Activated naive CD8-positive, alpha-beta T cell (primary cell): ENCODE results near the gene MCUB.
A peak's percentile ranks its signal among the peaks of the same experiment; 100 is the strongest.
"Not testable (repeated sequence)": the region's sequence is repeated elsewhere in the genome, so short reads cannot be mapped to it uniquely, and the experiment has no call there.

Experiments
- H3K27ac Mint-ChIP-seq: one replicate; pipeline ENCODE4 v1.8.0; 2021; ENCODE audit warnings: mixed read lengths
- H3K27me3 Mint-ChIP-seq: one replicate; pipeline ENCODE4 v1.8.0; 2021; ENCODE audit warnings: mixed read lengths
- H3K36me3 Mint-ChIP-seq: one replicate; pipeline ENCODE4 v1.8.0; 2021; ENCODE audit warnings: mixed read lengths
- H3K4me1 Mint-ChIP-seq: one replicate; pipeline ENCODE4 v1.8.0; 2021; ENCODE audit warnings: low read depth, mixed read lengths
- H3K4me3 Mint-ChIP-seq: one replicate; pipeline ENCODE4 v1.8.0; 2021; ENCODE audit warnings: mild to moderate bottlenecking, mixed read lengths
- H3K9me3 Mint-ChIP-seq: one replicate; pipeline ENCODE4 v1.8.0; 2021; ENCODE audit warnings: low read depth, mixed read lengths

Gene MCUB

GRCh38 chr4:109672169-109672930, 112.3 kb downstream of the MCUB start:
- peaks cover 13% of the 10 kb centered on the region for H3K9me3 Mint-ChIP-seq
- peaks cover 67% of the 10 kb centered on the region for H3K4me1 Mint-ChIP-seq
- H3K4me3 Mint-ChIP-seq: no peak overlapping the region
- no peaks in the 10 kb centered on the region for H3K27me3 Mint-ChIP-seq
- no peak overlapping the region for H3K27ac Mint-ChIP-seq
- peaks cover 20% of the 10 kb centered on the region for H3K36me3 Mint-ChIP-seq

- H3K27ac Mint-ChIP-seq: no peak overlapping the region
- peaks cover 13% of the 10 kb centered on the region for H3K9me3 Mint-ChIP-seq
- no peak overlapping the region for H3K4me3 Mint-ChIP-seq
- H3K4me1 Mint-ChIP-seq: peaks cover 62% of the 10 kb centered on the region
- H3K27me3 Mint-ChIP-seq: no peaks in the 10 kb centered on the region
- peaks cover 20% of the 10 kb centered on the region for H3K36me3 Mint-ChIP-seq
Observed at GRCh38 chr4:109673303-109673702, 113.3 kb downstream of the MCUB start.

GRCh38 chr4:109675181-109675580, 115.1 kb downstream of the MCUB start:
- Mint-ChIP-seq H3K4me1 (peaks cover 47% of the 10 kb centered on the region), H3K4me3 (no peak overlapping the region), H3K27me3 (no peaks in the 10 kb centered on the region), H3K36me3 (peaks cover 20% of the 10 kb centered on the region), H3K9me3 (peaks cover 13% of the 10 kb centered on the region), H3K27ac (peak overlapping the region; percentile 75)

GRCh38 chr4:109675843-109676242, 115.8 kb downstream of the MCUB start:
- H3K4me3 Mint-ChIP-seq: no peak overlapping the region
- peaks cover 44% of the 10 kb centered on the region for H3K4me1 Mint-ChIP-seq
- peaks cover 17% of the 10 kb centered on the region for H3K36me3 Mint-ChIP-seq
- H3K27ac Mint-ChIP-seq: peak overlapping the region; percentile 75
- H3K27me3 Mint-ChIP-seq: no peaks in the 10 kb centered on the region
- H3K9me3 Mint-ChIP-seq: peaks cover 10% of the 10 kb centered on the region

- Mint-ChIP-seq H3K27me3 (no peaks in the 10 kb centered on the region), H3K9me3 (no peaks in the 10 kb centered on the region), H3K36me3 (peaks cover 7% of the 10 kb centered on the region), H3K4me3 (no peak overlapping the region), H3K4me1 (peaks cover 35% of the 10 kb centered on the region), H3K27ac (peak overlapping the region; percentile 81)
Observed at GRCh38 chr4:109676886-109677285, 116.8 kb downstream of the MCUB start.

DNA sequence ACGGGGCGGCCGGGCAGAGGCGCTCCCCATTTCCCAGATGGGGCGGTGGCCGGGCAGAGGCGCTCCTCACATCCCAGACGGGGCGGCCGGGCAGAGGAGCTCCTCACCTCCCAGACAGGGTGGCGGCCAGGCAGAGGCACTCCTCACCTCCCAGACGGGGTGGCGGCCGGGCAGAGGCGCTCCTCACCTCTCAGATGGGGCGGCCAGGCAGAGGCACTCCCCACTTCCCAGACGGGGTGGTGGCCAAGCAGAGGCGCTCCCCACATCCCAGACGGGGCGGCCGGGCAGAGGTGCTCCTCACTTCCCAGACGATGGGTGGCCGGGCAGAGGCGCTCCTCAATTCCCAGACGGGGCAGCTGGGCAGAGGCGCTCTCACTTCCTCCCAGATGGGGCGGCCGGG, 118.4 kb downstream of the MCUB start:
- peaks cover 13% of the 10 kb centered on the region for H3K36me3 Mint-ChIP-seq
- not testable (repeated sequence) for H3K9me3 Mint-ChIP-seq, H3K27ac Mint-ChIP-seq, H3K27me3 Mint-ChIP-seq, H3K4me3 Mint-ChIP-seq
- H3K4me1 Mint-ChIP-seq: peaks cover 44% of the 10 kb centered on the region

DNA sequence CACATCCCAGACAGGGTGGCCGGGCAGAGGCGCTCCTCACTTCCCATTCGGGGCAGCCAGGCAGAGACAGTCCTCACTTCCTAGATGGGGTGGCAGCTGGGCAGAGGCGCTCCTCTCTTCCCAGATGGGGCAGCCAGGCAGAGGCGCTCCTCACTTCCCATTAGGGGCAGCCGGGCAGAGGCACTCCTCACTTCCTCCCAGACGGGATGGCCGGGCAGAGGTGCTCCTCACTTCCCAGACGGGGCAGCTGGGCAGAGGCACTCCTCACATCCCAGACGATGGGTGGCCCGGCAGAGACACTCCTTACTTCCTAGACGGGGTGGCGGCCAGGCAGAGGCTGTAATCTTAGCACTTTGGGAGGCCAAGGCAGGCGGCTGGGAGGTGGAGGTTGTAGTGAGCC, 118.9 kb downstream of the MCUB start:
- not testable (repeated sequence) for H3K27me3 Mint-ChIP-seq, H3K27ac Mint-ChIP-seq, H3K4me3 Mint-ChIP-seq, H3K9me3 Mint-ChIP-seq
- Mint-ChIP-seq H3K36me3 (peaks cover 13% of the 10 kb centered on the region), H3K4me1 (peaks cover 45% of the 10 kb centered on the region)

DNA sequence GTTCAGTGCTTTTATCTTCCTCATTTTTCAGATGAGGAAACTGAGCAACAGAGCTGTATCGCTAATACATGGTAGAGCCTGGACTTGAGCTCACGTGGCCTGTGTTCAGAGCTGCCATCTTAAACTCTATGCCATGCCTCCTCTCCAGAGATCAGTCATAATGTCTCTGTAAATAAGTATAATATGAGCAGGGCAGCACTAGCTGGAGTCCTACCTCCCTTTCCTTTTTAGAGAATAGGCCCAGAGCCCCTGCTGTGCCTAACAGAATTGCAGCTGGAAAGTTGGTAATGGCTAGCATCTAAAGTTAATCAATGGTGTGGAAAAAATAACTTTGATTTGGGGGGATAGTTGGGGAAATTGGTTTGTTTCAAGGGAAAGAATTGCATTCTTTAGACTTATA, 122.8 kb downstream of the MCUB start:
- H3K9me3 Mint-ChIP-seq: no peaks in the 10 kb centered on the region
- H3K4me3 Mint-ChIP-seq: no peak overlapping the region
- H3K36me3 Mint-ChIP-seq: peaks cover 12% of the 10 kb centered on the region
- H3K4me1 Mint-ChIP-seq: peaks cover 31% of the 10 kb centered on the region
- H3K27ac Mint-ChIP-seq: peak overlapping the region; percentile 83
- H3K27me3 Mint-ChIP-seq: no peaks in the 10 kb centered on the region

DNA sequence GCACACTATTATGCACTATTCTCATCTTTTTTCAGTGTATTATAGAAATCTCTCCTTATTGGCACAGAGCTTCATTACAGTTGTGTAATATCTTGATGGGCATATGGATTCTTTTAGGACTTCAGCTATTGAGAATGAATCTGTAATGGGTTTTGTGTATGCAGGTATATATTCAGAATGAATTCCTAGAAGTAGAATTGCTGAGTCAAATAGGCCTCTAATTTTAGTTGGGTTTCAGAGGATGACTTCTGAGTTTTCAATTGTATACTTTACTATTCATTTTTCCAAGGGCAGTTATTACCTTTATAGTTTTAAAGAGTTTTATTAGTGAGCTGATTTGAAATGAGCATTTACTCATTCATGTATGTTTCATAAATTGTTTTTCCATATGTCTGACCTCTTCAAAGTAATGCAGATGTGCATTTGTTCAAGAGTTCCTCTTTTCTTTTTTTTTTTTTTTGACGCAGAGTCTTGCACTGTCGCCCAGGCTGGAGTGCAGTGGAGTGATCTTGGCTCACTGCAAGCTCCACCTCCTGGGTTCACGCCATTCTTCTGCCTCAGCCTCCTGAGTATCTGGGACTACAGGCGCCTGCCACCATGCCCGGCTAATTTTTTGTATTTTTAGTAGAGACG, 123.7 kb downstream of the MCUB start:
- Mint-ChIP-seq H3K27me3 (no peaks in the 10 kb centered on the region), H3K4me3 (no peak overlapping the region), H3K9me3 (no peaks in the 10 kb centered on the region), H3K4me1 (peaks cover 31% of the 10 kb centered on the region), H3K36me3 (peaks cover 12% of the 10 kb centered on the region), H3K27ac (peak overlapping the region; percentile 78)

- H3K9me3 Mint-ChIP-seq: no peaks in the 10 kb centered on the region
- H3K27ac Mint-ChIP-seq: peak overlapping the region; percentile 72
Observed at GRCh38 chr4:109684727-109685126, 124.7 kb downstream of the MCUB start.

GRCh38 chr4:109690690-109691410, 130.8 kb downstream of the MCUB start:
- Mint-ChIP-seq H3K9me3 (no peaks in the 10 kb centered on the region), H3K4me1 (peaks cover 44% of the 10 kb centered on the region), H3K27me3 (no peaks in the 10 kb centered on the region), H3K36me3 (peaks cover 29% of the 10 kb centered on the region), H3K27ac (peak overlapping the region; percentile 94), H3K4me3 (peak overlapping the region; percentile 54)

More at GRCh38 chr4:109684727-109685126, 124.7 kb downstream of the MCUB start:
- Mint-ChIP-seq H3K4me1 (peaks cover 34% of the 10 kb centered on the region), H3K4me3 (no peak overlapping the region), H3K27me3 (no peaks in the 10 kb centered on the region), H3K36me3 (peaks cover 14% of the 10 kb centered on the region)

GRCh38 chr4:109691411-109691920, 131.4 kb downstream of the MCUB start:
- Mint-ChIP-seq H3K36me3 (peaks cover 31% of the 10 kb centered on the region), H3K27ac (peak overlapping the region; percentile 94), H3K4me3 (peak overlapping the region; percentile 54), H3K4me1 (peaks cover 46% of the 10 kb centered on the region), H3K9me3 (no peaks in the 10 kb centered on the region), H3K27me3 (no peaks in the 10 kb centered on the region)

DNA sequence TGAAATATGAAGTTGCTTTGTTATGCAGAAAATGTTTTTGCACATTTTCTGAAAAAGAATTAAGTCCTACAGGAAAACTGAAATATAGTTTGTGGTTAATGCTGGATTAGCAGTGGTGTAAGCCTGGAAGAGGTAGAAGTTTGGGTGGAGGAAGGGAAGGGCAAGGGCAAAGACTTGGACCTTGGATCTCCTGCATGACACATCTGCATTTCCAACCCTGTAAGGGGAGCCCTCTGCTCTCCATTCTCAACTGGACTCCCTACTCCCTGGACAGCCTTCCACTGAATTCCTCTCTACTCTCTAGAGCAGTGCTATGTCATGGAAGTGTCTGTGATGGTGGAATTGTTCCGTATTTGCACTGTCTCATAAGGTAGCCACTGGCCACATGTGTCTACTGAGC, 138.6 kb downstream of the MCUB start:
- Mint-ChIP-seq H3K9me3 (no peaks in the 10 kb centered on the region), H3K27ac (peak overlapping the region; percentile 6), H3K4me1 (peaks cover 45% of the 10 kb centered on the region), H3K4me3 (no peak overlapping the region), H3K36me3 (peaks cover 11% of the 10 kb centered on the region), H3K27me3 (no peaks in the 10 kb centered on the region)

DNA sequence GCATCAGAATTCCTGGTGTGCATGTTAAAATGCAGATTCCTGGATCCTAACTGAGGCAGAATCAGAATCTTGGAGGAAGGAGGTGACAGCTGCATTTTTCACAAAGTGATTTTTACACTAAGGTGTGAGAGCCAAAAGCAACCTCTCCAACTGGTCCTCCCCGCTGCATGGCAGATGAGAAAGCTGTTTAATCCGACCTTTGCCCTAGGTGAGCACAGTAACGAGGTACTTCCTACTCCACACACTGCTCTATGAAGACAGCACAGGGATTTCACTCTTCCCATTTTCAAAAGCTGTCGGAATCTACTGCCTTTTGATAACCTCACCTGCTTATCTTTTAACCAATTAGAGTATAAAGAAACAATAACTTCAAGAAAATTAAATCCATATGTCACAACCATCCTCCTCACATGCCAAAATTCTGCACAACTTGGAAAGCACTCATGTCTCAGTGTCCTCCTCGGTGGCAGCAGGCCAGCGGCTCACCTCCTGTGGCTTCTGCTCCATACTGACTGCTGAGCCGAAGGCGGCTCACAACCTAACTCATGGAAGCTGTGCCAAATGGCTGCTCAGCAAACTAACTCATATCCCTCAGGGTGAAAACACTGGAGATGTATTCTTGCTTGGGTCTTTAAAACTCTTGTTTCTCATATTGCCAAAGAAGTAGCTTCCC, 139.6 kb downstream of the MCUB start:
- Mint-ChIP-seq H3K9me3 (no peaks in the 10 kb centered on the region), H3K4me1 (peaks cover 44% of the 10 kb centered on the region), H3K27ac (peak overlapping the region; percentile 31), H3K4me3 (no peak overlapping the region), H3K27me3 (no peaks in the 10 kb centered on the region), H3K36me3 (peaks cover 5% of the 10 kb centered on the region)
